Measurements from ENCODE around the gene PTPRK.

Gene PTPRK

DNA sequence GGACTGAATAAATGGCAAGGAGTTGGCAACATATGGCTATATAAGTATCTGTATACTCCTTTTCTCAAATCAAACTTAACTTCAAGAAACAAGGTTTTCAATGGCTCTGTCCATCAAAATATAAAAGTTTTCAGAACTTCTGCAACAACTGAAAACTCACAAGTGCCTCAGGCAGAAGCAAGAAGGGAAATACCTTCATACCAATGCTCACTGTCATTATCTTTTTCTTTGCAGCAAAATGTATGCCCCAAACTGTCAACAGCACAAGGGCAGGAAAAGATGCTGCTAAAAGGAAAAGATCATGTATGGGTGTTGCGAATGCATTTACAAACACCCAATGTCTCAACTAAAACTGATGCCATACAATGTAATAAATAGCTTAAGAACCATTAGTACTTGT lies 45.9 kb downstream of the PTPRK start:
- TF ChIP-seq, protein P1, sequence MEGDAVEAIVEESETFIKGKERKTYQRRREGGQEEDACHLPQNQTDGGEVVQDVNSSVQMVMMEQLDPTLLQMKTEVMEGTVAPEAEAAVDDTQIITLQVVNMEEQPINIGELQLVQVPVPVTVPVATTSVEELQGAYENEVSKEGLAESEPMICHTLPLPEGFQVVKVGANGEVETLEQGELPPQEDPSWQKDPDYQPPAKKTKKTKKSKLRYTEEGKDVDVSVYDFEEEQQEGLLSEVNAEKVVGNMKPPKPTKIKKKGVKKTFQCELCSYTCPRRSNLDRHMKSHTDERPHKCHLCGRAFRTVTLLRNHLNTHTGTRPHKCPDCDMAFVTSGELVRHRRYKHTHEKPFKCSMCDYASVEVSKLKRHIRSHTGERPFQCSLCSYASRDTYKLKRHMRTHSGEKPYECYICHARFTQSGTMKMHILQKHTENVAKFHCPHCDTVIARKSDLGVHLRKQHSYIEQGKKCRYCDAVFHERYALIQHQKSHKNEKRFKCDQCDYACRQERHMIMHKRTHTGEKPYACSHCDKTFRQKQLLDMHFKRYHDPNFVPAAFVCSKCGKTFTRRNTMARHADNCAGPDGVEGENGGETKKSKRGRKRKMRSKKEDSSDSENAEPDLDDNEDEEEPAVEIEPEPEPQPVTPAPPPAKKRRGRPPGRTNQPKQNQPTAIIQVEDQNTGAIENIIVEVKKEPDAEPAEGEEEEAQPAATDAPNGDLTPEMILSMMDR (IDR thresholded peaks at IDR 0.05; ENCODE audit: low read depth, low read length): no peak
- DNase-seq (ENCODE audit: low read depth in 2 of 2): peak in 1 of 2 donors; percentile 36
- H3K4me3 ChIP-seq (replicated peaks in 1 of 2; ENCODE audit: low read depth in 2 of 2, low read length in 2 of 2): no peak overlapping the region

DNA sequence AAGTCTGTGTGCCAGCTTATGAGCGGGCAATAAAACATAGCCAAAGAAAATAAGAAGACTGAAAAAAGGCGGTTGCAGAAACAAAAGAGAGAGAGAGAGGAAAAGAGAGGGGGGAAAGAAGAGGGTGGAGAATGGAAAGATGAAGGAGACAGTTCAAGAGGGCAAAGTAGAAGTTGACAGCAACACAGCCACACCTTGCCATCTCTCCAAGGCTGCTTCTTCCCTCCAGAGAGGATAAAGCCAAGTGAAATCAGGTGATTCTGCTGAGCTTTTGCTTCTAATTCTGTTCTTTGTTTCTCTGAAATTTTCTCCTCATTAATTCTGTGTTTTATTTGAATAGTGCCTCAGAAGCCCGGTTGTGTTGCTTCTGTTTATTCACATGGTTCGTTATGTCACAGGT lies 48.5 kb downstream of the PTPRK start:
- TF ChIP-seq, protein P1 (IDR thresholded peaks at IDR 0.05; ENCODE audit: low read depth, low read length): no peak
- H3K4me3 ChIP-seq (replicated peaks in 1 of 2; ENCODE audit: low read depth in 2 of 2, low read length in 2 of 2): no peak overlapping the region
- DNase-seq (ENCODE audit: low read depth in 2 of 2): no peak

DNA sequence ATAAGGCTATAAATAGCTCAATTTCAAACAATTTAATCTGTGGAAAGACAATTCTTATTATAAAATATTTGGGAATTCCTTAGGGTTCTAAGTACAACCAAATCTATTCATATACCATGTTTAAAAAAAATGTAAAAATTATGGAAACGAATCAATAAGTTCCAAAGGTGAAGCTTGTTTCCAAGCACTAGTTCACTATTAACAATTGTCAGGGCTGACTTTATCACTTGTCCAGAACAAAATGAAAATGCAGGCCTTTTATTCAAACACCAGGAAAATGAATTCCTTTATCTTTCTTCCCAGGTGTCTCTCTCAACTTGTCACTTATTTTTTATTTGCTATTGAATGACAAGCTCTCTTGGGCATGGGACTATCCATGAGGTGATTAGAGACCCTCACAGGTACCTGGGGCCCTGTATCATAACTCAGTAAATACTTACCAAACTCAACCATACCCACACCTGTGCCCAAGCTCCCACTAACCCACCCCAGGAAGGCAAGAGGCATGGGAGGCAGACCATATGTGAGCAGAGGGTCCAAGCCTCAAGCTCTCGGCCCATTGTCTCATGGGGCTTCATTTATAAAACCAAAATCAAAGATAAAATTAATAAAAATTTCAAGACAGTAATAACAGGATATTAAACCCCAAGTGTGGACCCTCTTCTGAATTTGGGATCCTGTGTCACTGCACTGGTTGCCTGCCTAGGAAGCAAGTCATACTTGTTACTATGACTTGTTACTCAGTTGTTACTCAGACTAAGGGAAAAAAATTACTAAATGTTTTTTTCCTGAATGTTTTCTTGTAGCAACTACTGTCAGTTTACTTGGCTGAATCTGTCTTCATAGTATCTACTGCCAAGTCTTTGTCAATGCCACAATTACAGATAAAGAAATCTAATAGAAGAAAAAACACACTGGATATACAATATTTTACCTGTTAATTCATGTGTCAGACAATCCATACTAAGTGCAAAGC lies 54.7 kb downstream of the PTPRK start:
- TF ChIP-seq, protein P1 (IDR thresholded peaks at IDR 0.05; ENCODE audit: low read depth, low read length): no peak
- peak in 1 of 2 donors; percentile 39 for DNase-seq (ENCODE audit: low read depth in 2 of 2)
- no peak overlapping the region for H3K4me3 ChIP-seq (replicated peaks in 1 of 2; ENCODE audit: low read depth in 2 of 2, low read length in 2 of 2)

DNA sequence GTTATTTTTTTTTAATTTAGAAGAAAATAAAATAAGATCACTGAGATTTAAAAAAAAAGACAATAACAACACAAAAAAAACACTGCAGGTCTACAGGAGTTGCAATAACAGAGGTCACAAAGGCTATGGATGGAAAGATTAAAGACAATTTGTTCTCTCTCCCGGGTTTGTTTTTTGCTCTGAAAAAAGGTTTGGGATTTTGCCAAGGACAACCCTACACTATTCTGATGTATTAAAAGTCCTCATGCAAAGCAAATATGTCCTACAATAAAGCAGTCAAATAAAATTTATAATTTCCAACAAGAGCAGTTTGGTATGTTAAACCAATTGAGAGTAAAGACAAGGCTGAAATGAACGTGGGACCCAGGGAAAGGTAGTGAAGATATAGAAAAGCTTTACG lies 55.6 kb downstream of the PTPRK start:
- no peak for DNase-seq (ENCODE audit: low read depth in 2 of 2)
- TF ChIP-seq, protein P1 (IDR thresholded peaks at IDR 0.05; ENCODE audit: low read depth, low read length): no peak
- no peak overlapping the region for H3K4me3 ChIP-seq (replicated peaks in 1 of 2; ENCODE audit: low read depth in 2 of 2, low read length in 2 of 2)

DNA sequence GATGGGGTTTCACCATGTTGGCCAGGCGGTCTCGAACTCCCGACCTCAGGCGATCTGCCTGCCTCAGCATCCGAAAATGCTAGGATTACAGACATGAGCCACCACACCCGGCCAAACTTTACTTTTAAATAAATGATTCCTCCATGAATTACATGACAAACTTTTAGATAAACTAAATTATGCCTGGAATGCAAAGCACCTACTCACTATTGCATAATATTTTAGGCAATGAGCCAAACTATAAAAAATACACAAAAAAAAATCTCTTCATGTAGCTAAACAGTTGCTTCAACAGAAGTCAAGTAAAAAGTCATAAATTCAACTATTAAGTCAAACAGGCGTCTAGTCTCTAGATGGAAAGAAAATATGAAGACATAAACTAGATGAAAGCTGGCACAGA lies 56.5 kb downstream of the PTPRK start:
- TF ChIP-seq, protein P1 (IDR thresholded peaks at IDR 0.05; ENCODE audit: low read depth, low read length): no peak
- DNase-seq (ENCODE audit: low read depth in 2 of 2): peak; percentile 56 to 72
- no peak overlapping the region for H3K4me3 ChIP-seq (replicated peaks in 1 of 2; ENCODE audit: low read depth in 2 of 2, low read length in 2 of 2)

DNA sequence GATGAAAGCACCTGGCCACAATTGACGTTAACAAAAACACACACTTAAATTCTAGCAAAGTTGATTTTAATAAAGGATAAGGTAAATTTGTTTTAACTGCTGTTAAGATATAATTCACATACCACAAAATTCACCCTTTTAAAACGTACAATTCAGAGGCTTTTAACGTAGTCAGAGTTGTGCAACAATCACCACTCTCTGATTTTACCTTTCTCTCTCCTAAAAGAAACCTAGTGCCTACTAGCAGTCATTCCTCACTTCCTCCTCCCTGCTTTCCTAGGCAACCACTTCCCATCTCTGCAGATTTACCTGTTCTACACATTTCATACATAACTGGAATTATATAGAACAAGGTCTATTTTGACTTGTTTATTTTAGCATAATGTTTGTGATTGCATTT lies 58.9 kb downstream of the PTPRK start:
- TF ChIP-seq, protein P1 (IDR thresholded peaks at IDR 0.05; ENCODE audit: low read depth, low read length): no peak
- no peak for DNase-seq (ENCODE audit: low read depth in 2 of 2)
- no peak overlapping the region for H3K4me3 ChIP-seq (replicated peaks in 1 of 2; ENCODE audit: low read depth in 2 of 2, low read length in 2 of 2)

All from cardiac fibroblast (primary cell).